IMR-90 (cell line): Measurements from ENCODE around the gene ZCCHC24.

Source experiments
- MAZ ChIP-seq: IDR thresholded peaks from 2 replicates; pipeline ENCODE4 v1.6.1; 2012; ENCODE audit warnings: low read depth, mild to moderate bottlenecking, low read length, improper control_type of control experiment, moderate library complexity, borderline replicate concordance
- NFE2L2 ChIP-seq: fragments of 150-350 bp; IDR thresholded peaks from 2 replicates; pipeline ENCODE4 v1.6.1; 2016; ENCODE audit warnings: low read depth, mild to moderate bottlenecking, low read length
- POLR2A ChIP-seq: IDR thresholded peaks from 2 replicates; pipeline ENCODE4 v1.6.1; 2012; ENCODE audit warnings: mild to moderate bottlenecking, low read depth, low read length
- TF ChIP-seq, protein P1 (sequence below): conservative IDR thresholded peaks from 2 replicates; pipeline ENCODE4 v1.5.1; 2012; ENCODE audit warnings: mild to moderate bottlenecking, low read depth, low read length, improper control_type of control experiment

DNA sequence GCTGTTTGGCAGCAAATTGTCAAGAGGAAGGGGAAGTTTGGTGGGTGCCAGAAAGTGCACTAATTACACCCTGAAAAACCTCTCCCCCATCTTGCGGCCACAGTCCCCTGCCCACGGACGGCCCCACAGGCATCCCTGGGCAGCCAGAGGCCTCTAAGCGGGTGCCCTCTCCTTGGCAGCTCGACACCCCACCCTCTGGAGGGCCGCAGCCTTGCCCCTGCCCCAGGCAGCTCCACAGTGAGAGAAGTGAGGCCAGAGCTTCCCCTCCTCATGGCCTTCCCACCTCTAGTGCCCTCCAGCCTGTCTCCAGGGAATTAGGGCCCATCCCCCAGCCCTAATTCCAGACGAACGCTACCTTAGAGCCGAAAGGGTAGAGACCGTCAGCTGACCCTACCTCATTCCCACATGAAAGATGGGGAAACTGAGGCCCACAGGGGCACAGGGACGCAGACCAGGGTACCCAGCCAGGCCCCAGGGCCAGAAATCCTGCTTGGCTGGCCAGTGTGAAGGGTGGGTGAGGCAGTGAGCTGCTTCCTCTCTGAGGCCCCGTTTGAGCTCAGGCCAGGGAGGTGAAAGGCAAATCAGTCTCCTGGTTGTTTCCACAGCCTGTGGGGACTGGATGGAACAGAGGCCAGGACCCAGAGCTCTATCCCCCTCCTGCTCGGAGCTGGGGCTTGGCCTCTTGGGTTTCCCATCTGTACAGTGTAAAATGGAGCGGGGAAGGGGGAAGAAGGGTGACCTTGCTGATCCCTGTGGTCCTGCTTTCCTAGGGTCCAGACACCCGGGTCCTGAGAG is 10.0 kb downstream of the ZCCHC24 start:
- TF ChIP-seq POLR2A (no peak), NFE2L2 (no peak), MAZ (no peak)
- TF ChIP-seq, protein P1, sequence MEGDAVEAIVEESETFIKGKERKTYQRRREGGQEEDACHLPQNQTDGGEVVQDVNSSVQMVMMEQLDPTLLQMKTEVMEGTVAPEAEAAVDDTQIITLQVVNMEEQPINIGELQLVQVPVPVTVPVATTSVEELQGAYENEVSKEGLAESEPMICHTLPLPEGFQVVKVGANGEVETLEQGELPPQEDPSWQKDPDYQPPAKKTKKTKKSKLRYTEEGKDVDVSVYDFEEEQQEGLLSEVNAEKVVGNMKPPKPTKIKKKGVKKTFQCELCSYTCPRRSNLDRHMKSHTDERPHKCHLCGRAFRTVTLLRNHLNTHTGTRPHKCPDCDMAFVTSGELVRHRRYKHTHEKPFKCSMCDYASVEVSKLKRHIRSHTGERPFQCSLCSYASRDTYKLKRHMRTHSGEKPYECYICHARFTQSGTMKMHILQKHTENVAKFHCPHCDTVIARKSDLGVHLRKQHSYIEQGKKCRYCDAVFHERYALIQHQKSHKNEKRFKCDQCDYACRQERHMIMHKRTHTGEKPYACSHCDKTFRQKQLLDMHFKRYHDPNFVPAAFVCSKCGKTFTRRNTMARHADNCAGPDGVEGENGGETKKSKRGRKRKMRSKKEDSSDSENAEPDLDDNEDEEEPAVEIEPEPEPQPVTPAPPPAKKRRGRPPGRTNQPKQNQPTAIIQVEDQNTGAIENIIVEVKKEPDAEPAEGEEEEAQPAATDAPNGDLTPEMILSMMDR, result no peak
